Esophagus muscularis mucosa (tissue), 4 donors: Measurements from ENCODE around the gene RNF14. TPM values are rescaled to one million over a fixed set of nuclear protein-coding genes. Genes with fewer than 3 reads are reported as not detected.

Source experiments
- DNase-seq: peaks from one replicate; pipeline ENCODE4 v3.0.0-alpha.2; 2017; ENCODE audit errors: extremely low spot score
- H3K27ac ChIP-seq, 4 donors: fragments of 200-600 bp; sonication (generic); replicated peaks in 1 of 4; 1 replicate in 3 of 4; 2 replicates in 1 of 4; pipeline ENCODE4 v1.5.1; 2016 to 2019; ENCODE audit warnings: mild to moderate bottlenecking in 1 of 4
- H3K27me3 ChIP-seq, 4 donors: fragments of 200-600 bp; sonication (generic); one replicate each; pipeline versions ENCODE4 v1.5.1 to v1.6.0; 2016 to 2019
- H3K36me3 ChIP-seq, 4 donors: fragments of 200-600 bp; sonication (generic); one replicate each; pipeline ENCODE4 v1.5.1; 2016 to 2019
- H3K4me1 ChIP-seq, 4 donors: fragments of 200-600 bp; sonication (generic); one replicate each; pipeline ENCODE4 v1.5.1; 2016 to 2019
- H3K4me3 ChIP-seq, 4 donors: fragments of 200-600 bp; sonication (generic); 1 replicate in 2 of 4; 2 replicates in 2 of 4; pipeline ENCODE4 v1.5.1; 2016 to 2019; ENCODE audit warnings: mild to moderate bottlenecking in 4 of 4, moderate library complexity in 1 of 4
- H3K9me3 ChIP-seq, 4 donors: fragments of 200-600 bp; sonication (generic); 1 replicate in 3 of 4; 2 replicates in 1 of 4; pipeline ENCODE4 v1.5.1; 2016 to 2019
- EP300 ChIP-seq: sonication (generic); formaldehyde crosslinking; IDR thresholded peaks from one replicate; pipeline ENCODE4 v1.6.1; 2017; ENCODE audit warnings: antibody characterized with exemption
- POLR2A ChIP-seq: fragments of 450-650 bp; IDR thresholded peaks from one replicate; pipeline ENCODE4 v1.6.1; 2017; ENCODE audit warnings: antibody characterized with exemption, moderate library complexity, mild to moderate bottlenecking, low read depth
- POLR2AphosphoS5 ChIP-seq, 2 donors: sonication (generic); formaldehyde crosslinking; IDR thresholded peaks; one replicate each; pipeline ENCODE4 v1.6.1; 2017; ENCODE audit warnings: antibody characterized with exemption in 2 of 2
- WGBS: methylation state at CpG from one replicate; pipeline ENCODE4 v1.1.5; 2018; 5-methylcytosine and 5-hydroxymethylcytosine counted together
- intact Hi-C: fragments of 100-400 bp; cut with DNase I; formaldehyde crosslinking; loops from one replicate; pipeline ENCODE4 v1.15.1; 2023
- total RNA-seq, 4 donors: library from RNA; depleted of rRNA; stranded (reverse); fragments of >200 nt; gene quantifications; one replicate each; pipeline versions ENCODE4 v1.1.0 to v1.2.1, GENCODE V29; 2016
- TF ChIP-seq, protein P1 (sequence below), 3 experiments: fragments of 200-600 bp in 2 of 3; fragments of 450-650 bp in 1 of 3; sonication (generic) in 2 of 3; IDR thresholded peaks; one replicate each; pipeline ENCODE4 v1.5.1; 2017 to 2019; ENCODE audit warnings: antibody characterized with exemption in 3 of 3, mild to moderate bottlenecking in 2 of 3, moderate library complexity in 1 of 3

Gene RNF14
- total RNA-seq, 4 donors from 2014 or later = 65.8 to 94.1 (median 72.6) TPM

DNA sequence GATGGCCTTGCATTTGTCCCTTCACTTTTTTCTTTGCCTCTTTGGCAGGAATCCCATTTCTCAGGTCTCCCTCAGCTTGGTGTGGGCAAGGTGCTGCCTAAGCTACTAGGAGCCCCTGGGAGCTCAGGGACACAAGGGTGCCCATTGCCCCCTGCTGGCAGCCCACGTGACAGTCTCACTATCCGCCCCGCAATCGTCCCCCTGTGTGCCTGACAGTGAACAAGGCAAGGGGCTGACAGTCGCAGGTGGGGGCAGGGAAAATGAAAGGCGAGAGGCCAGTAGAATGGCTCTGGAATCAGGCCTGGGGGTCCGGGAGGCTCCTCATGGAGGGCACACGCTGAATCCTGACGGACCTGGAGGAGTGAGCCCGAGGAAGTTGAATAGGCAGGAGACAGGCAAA, 8.9 kb upstream of the RNF14 start:
- peak overlapping the region in 1 of 4 donors; percentile 1 for H3K27ac ChIP-seq
- intact Hi-C loops = loop anchor here (1.0 to 2.0 kb wide), 2 partner anchors 81 to 268 kb away; partner anchors contain the start of gene PCDH1
- WGBS = 60% methylated on average over 10 of the region's 10 CpGs

DNA sequence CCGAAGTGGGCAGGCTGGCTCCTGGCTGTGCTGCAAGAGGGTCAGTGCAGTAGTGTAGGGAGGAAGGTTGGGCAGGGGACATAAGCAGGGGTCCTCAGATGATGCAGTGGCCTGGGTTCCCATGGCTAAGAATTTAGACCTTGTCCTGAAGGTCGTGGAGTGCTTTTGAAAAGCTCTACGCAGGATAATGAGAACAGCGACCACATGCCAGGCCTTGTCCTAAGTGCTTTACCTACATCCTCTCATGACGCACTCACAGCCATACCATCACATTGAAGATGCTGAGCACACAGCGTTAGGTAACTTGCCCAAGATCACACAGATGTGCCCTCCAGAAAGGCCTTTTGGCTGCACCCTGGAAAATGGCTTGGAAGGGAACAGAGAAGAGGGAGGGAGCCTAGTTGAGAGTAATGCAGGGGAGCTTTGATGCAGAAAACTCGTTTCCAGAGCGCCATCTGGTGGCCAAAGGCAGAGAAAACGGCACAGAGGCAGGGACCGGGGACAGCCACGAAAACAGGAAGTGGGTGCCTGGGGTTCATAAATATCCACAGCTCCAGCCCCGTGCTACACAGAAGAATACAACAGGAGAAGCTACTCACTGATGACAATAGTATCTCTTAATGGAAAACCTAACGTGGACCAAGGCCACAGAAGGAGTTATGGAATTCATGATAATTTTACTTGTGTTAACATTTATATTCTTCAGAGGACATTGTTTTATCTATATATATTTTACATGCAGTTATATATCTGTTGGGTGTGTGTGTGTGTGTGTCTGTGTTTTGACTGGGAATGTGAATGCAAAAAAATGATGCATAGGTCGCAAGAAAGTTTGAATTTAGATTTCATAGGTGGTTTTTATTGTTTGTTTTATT, 8.2 kb upstream of the RNF14 start:
- H3K4me1 ChIP-seq = peaks cover 29 to 44% (median 37%) of the 10 kb centered on the region in 4 donors
- no peaks in the 10 kb centered on the region for H3K9me3 ChIP-seq
- peak overlapping the region in 1 of 4 donors; percentile 1 for H3K27ac ChIP-seq
- 27% methylated on average over 14 of the region's 14 CpGs for WGBS
- no peak overlapping the region for H3K4me3 ChIP-seq
- peak; percentile 98 for DNase-seq
- peaks cover 0 to 4% (median 1%) of the 10 kb centered on the region in 4 donors for H3K36me3 ChIP-seq
- peak in 1 of 2 donors; percentile 47 for TF ChIP-seq POLR2AphosphoS5 (IDR thresholded peaks at IDR 0.05)
- no peak for TF ChIP-seq POLR2A
- TF ChIP-seq, protein P1, sequence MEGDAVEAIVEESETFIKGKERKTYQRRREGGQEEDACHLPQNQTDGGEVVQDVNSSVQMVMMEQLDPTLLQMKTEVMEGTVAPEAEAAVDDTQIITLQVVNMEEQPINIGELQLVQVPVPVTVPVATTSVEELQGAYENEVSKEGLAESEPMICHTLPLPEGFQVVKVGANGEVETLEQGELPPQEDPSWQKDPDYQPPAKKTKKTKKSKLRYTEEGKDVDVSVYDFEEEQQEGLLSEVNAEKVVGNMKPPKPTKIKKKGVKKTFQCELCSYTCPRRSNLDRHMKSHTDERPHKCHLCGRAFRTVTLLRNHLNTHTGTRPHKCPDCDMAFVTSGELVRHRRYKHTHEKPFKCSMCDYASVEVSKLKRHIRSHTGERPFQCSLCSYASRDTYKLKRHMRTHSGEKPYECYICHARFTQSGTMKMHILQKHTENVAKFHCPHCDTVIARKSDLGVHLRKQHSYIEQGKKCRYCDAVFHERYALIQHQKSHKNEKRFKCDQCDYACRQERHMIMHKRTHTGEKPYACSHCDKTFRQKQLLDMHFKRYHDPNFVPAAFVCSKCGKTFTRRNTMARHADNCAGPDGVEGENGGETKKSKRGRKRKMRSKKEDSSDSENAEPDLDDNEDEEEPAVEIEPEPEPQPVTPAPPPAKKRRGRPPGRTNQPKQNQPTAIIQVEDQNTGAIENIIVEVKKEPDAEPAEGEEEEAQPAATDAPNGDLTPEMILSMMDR (IDR thresholded peaks at IDR 0.05) = peak; percentile 83 to 91 (median 88)
- no peak for TF ChIP-seq EP300
- H3K27me3 ChIP-seq = peaks cover 0 to 11% (median 0%) of the 10 kb centered on the region in 4 donors
- intact Hi-C loops = loop anchor here (1.0 to 2.0 kb wide), 2 partner anchors 82 to 268 kb away; partner anchors contain the start of gene PCDH1

More for the DNA sequence above, 8.9 kb upstream of the RNF14 start:
- Histone ChIP-seq H3K9me3 (no peaks in the 10 kb centered on the region), H3K36me3 (peaks cover 0 to 7% (median 3%) of the 10 kb centered on the region in 4 donors), H3K27me3 (peaks cover 0 to 11% (median 0%) of the 10 kb centered on the region in 4 donors), H3K4me1 (peaks cover 29 to 48% (median 39%) of the 10 kb centered on the region in 4 donors), H3K4me3 (no peak overlapping the region)
- no peak for DNase-seq
- no peak for TF ChIP-seq EP300
- TF ChIP-seq, protein P1 (IDR thresholded peaks at IDR 0.05) = no peak
- no peak for TF ChIP-seq POLR2AphosphoS5 (IDR thresholded peaks at IDR 0.05)
- TF ChIP-seq POLR2A = no peak

DNA sequence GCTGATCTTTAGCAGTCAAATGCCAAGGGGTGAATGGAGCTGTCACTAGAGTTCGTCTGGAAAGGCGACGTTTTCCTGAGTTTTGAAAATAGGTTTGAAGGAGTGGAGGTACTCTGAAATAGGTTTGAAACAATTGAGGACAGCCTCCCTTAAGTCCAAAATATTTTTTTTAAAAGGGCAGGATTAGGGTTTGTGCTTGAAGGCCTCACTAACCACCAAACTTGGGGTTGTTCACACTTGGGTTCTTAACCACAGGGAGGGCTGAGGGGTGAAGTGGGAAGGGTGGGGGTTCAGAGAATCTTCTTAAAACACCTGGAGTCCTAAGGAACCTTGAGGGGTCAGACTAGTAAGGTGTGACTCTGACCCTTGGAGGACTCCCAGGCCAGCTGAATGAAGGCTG, 7.4 kb upstream of the RNF14 start:
- WGBS = 83% methylated on average over 3 of the region's 3 CpGs
- Histone ChIP-seq H3K9me3 (no peaks in the 10 kb centered on the region), H3K4me1 (peaks cover 29 to 44% (median 37%) of the 10 kb centered on the region in 4 donors), H3K4me3 (no peak overlapping the region), H3K27me3 (peaks cover 0 to 11% (median 0%) of the 10 kb centered on the region in 4 donors), H3K27ac (no peak overlapping the region), H3K36me3 (no peaks in the 10 kb centered on the region)
- TF ChIP-seq, protein P1 (IDR thresholded peaks at IDR 0.05) = no peak
- TF ChIP-seq POLR2A (no peak), POLR2AphosphoS5 (IDR thresholded peaks at IDR 0.05) (no peak), EP300 (no peak)
- intact Hi-C loops = loop anchor here (2.0 kb wide), 1 partner anchor 83 kb away; the partner anchor contains the start of gene PCDH1
- peak; percentile 57 for DNase-seq

DNA sequence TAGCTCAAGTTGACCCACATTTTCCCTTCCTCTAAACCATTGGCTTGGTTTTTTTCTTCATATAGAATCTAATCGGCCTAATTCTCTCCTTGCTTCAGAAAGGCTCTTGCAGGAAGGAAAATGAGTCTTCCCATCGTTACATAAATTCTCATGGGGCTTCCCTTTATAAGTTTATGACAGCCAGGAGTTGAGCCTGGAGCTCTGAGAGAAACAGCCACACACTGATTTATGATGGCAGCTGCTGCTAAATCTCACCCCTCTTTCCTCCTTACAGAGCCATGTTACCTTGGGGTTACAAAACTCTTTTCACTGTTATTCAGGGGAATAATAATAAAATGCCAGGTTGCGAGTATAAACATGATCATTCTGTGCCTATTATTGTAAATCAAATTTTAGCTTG, 5.2 kb upstream of the RNF14 start:
- intact Hi-C loops = no loop called here
- no peak for DNase-seq
- Histone ChIP-seq H3K36me3 (no peaks in the 10 kb centered on the region), H3K4me1 (peaks cover 19 to 30% (median 25%) of the 10 kb centered on the region in 4 donors), H3K9me3 (no peaks in the 10 kb centered on the region), H3K4me3 (no peak overlapping the region), H3K27ac (no peak overlapping the region), H3K27me3 (peaks cover 0 to 11% (median 0%) of the 10 kb centered on the region in 4 donors)
- WGBS = 46% methylated on average over 3 of the region's 3 CpGs
- no peak for TF ChIP-seq EP300

DNA sequence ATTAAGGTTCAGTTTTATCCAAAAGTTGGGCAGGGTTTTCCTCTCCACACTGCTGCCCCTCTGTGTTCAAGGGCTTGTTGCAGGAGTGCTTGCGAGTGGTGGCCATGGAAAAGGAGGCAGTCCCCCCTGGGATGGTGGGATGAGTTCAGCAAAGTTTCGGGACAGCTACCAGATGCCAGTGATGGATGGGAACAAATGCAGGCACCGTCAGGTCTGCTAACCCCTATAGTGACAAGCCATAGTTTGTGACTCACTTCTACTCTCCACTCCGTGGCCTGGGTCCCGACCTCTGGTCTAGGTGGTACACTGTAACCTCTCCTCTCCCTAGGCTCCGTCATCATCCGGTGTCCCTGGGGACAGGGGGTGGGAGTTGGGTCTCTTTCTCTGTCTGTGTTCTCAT, 3.8 kb upstream of the RNF14 start:
- TF ChIP-seq POLR2AphosphoS5 (IDR thresholded peaks at IDR 0.05) (no peak), POLR2A (no peak), EP300 (no peak)
- TF ChIP-seq, protein P1 (IDR thresholded peaks at IDR 0.05) = no peak
- Histone ChIP-seq H3K27me3 (peaks cover 0 to 3% (median 0%) of the 10 kb centered on the region in 4 donors), H3K9me3 (no peaks in the 10 kb centered on the region), H3K27ac (no peak overlapping the region), H3K4me1 (peaks cover 7 to 23% (median 21%) of the 10 kb centered on the region in 4 donors), H3K36me3 (no peaks in the 10 kb centered on the region), H3K4me3 (no peak overlapping the region)
- DNase-seq = peak; percentile 47
- intact Hi-C loops = no loop called here
- 60% methylated on average over 7 of the region's 7 CpGs for WGBS
